HepG2 (cell line): ENCODE measurements around the gene ANKRD1. TPM values are rescaled to one million over a fixed set of nuclear protein-coding genes. Genes with fewer than 3 reads are reported as not detected.

ENCODE experiments used
- GATAD2A ChIP-seq: IDR thresholded peaks from 2 replicates; pipeline ENCODE4 v1.6.1; 2016
- HMG20B ChIP-seq: conservative IDR thresholded peaks from 2 replicates; pipeline ENCODE4 v1.6.1; 2016; ENCODE audit warnings: missing genetic modification reagents, missing compliant biosample characterization
- HOXA5 ChIP-seq: sonication (generic); formaldehyde crosslinking; IDR thresholded peaks from 2 replicates; pipeline ENCODE4 v1.4.0; 2020; ENCODE audit warnings: missing genetic modification reagents
- KAT7 ChIP-seq: IDR thresholded peaks from 2 replicates; pipeline ENCODE4 v1.6.1; 2018; ENCODE audit warnings: borderline replicate concordance, missing compliant biosample characterization
- MAFF ChIP-seq: IDR thresholded peaks from 2 replicates; pipeline ENCODE4 v1.6.1; 2011; ENCODE audit warnings: low read depth, low read length, improper control_type of control experiment
- MXI1 ChIP-seq: IDR thresholded peaks from 3 replicates; pipeline ENCODE4 v1.6.1; 2012; ENCODE audit warnings: low read depth, low read length, inconsistent platforms, borderline replicate concordance
- PHF21A ChIP-seq: sonication (generic); formaldehyde crosslinking; IDR thresholded peaks from 2 replicates; pipeline ENCODE4 v1.5.0; 2020; ENCODE audit warnings: mild to moderate bottlenecking, missing genetic modification reagents
- PHF8 ChIP-seq: sonication (generic); formaldehyde crosslinking; IDR thresholded peaks from 2 replicates; pipeline ENCODE4 v1.5.0; 2020; ENCODE audit warnings: missing genetic modification reagents
- RXRB ChIP-seq: IDR thresholded peaks from 2 replicates; pipeline ENCODE4 v1.6.1; 2016; ENCODE audit warnings: borderline replicate concordance, missing genetic modification reagents, missing compliant biosample characterization
- SMC3 ChIP-seq: IDR thresholded peaks from 2 replicates; pipeline ENCODE4 v1.6.1; 2011; ENCODE audit warnings: low read length, improper control_type of control experiment
- TARDBP ChIP-seq: sonication (generic); formaldehyde crosslinking; IDR thresholded peaks from 2 replicates; pipeline ENCODE4 v1.8.0; 2022; ENCODE audit warnings: mild to moderate bottlenecking, missing genetic modification reagents
- ZBTB7A ChIP-seq: sonication (generic); formaldehyde crosslinking; IDR thresholded peaks from 2 replicates; pipeline ENCODE4 v1.8.0; 2022; ENCODE audit warnings: mild to moderate bottlenecking, missing genetic modification reagents
- ZNF329 ChIP-seq: sonication (generic); formaldehyde crosslinking; IDR thresholded peaks from 2 replicates; pipeline ENCODE4 v1.9.0; 2021; ENCODE audit warnings: low read depth, mild to moderate bottlenecking, missing genetic modification reagents
- ZNF354B ChIP-seq: sonication (generic); formaldehyde crosslinking; IDR thresholded peaks from 2 replicates; pipeline ENCODE4 v1.8.0; 2022; ENCODE audit warnings: mild to moderate bottlenecking, missing genetic modification reagents
- ZNF550 ChIP-seq: sonication (generic); formaldehyde crosslinking; IDR thresholded peaks from 2 replicates; pipeline ENCODE4 v1.4.0; 2020; ENCODE audit warnings: mild to moderate bottlenecking, missing genetic modification reagents, borderline replicate concordance
- ZNF567 ChIP-seq: sonication (generic); formaldehyde crosslinking; IDR thresholded peaks from 2 replicates; pipeline ENCODE4 v1.8.1; 2023; ENCODE audit warnings: mild to moderate bottlenecking, missing genetic modification reagents, borderline replicate concordance
- ZNF652 ChIP-seq: IDR thresholded peaks from 2 replicates; pipeline ENCODE4 v1.6.1; 2016; ENCODE audit warnings: low read depth, borderline replicate concordance
- ZNF781 ChIP-seq: sonication (generic); formaldehyde crosslinking; IDR thresholded peaks from 2 replicates; pipeline ENCODE4 v1.5.1; 2020; ENCODE audit warnings: borderline replicate concordance, mild to moderate bottlenecking, missing genetic modification reagents; ENCODE audit errors: not compliant biosample characterization
- polyA plus RNA-seq, 8 experiments: library from polyadenylated mRNA; depleted of rRNA in 3 of 8; stranded (reverse) in 7 of 8; unstranded in 1 of 8; fragments of >200 nt; fragmentation: Illumina TruSeq in 4 of 8; extraction: Trizol in 4 of 8; gene quantifications; 2 replicates each; pipeline versions ENCODE4 v1.2.1 to v1.2.3, GENCODE V29; 2011 to 2016; ENCODE audit warnings: low read depth in 4 of 8, missing spikeins in 1 of 8, mixed read lengths in 1 of 8; ENCODE audit not compliant: insufficient read depth in 1 of 8
- total RNA-seq, 5 experiments: library from RNA; depleted of rRNA; stranded (reverse); fragments of >200 nt; fragmentation: Illumina TruSeq; extraction: Trizol; gene quantifications; 2 replicates each; pipeline ENCODE4 v1.2.3, GENCODE V29; 2016; ENCODE audit warnings: low read depth in 1 of 5
- TF ChIP-seq, protein P1 (sequence below), 2 experiments: sonication (generic) in 1 of 2; formaldehyde crosslinking in 1 of 2; IDR thresholded peaks; 2 replicates each; pipeline versions ENCODE4 v1.6.1 to v1.9.0; 2014 to 2022; ENCODE audit warnings: antibody characterized with exemption in 1 of 2, borderline replicate concordance in 1 of 2, inconsistent platforms in 1 of 2, low read depth in 1 of 2, missing genetic modification reagents in 1 of 2
- TF ChIP-seq, protein P2 (sequence below): IDR thresholded peaks from 2 replicates; pipeline ENCODE4 v1.6.1; 2018; ENCODE audit warnings: missing genetic modification reagents, mild to moderate bottlenecking, missing compliant biosample characterization
- TF ChIP-seq, protein P3 (sequence below): sonication (generic); formaldehyde crosslinking; conservative IDR thresholded peaks from 2 replicates; pipeline ENCODE4 v1.4.0; 2020; ENCODE audit warnings: missing genetic modification reagents

The ANKRD1 gene
- total and polyA plus RNA-seq, 2 of the 13 experiments (the other 11 are each of a cell fraction or from before 2014, with no cell fraction given), result 19.4 to 41.8 TPM

- TF ChIP-seq ZNF652 (CRISPR knock-in tag) (peak; percentile 42; the same call in 1 of the 2 replicates), MAFF (peak; percentile 86), GATAD2A (CRISPR knock-in tag) (peak; percentile 90), HOXA5 (CRISPR knock-in tag) (peak; percentile 99), MXI1 (peak; percentile 66; the same call in 1 of the 3 replicates), HMG20B (CRISPR knock-in tag) (0 out of 2 replicates have a peak, but pooled peaks have one; percentile 66), PHF21A (CRISPR knock-in tag) (peak; percentile 54; the same call in 1 of the 2 replicates), ZNF567 (CRISPR knock-in tag) (0 out of 2 replicates have a peak, but pooled peaks have one; percentile 39), ZNF781 (CRISPR knock-in tag) (no peak), KAT7 (CRISPR knock-in tag) (peak; percentile 53; the same call in 1 of the 2 replicates), ZBTB7A (CRISPR knock-in tag) (no peak), ZNF550 (CRISPR knock-in tag) (no peak), TARDBP (CRISPR knock-in tag) (peak; percentile 72), RXRB (CRISPR knock-in tag) (peak; percentile 70), PHF8 (CRISPR knock-in tag) (0 out of 2 replicates have a peak, but pooled peaks have one; percentile 27), SMC3 (peak; percentile 32; the same call in 1 of the 2 replicates), ZNF354B (no peak), ZNF329 (no peak)
- TF ChIP-seq, protein P1, sequence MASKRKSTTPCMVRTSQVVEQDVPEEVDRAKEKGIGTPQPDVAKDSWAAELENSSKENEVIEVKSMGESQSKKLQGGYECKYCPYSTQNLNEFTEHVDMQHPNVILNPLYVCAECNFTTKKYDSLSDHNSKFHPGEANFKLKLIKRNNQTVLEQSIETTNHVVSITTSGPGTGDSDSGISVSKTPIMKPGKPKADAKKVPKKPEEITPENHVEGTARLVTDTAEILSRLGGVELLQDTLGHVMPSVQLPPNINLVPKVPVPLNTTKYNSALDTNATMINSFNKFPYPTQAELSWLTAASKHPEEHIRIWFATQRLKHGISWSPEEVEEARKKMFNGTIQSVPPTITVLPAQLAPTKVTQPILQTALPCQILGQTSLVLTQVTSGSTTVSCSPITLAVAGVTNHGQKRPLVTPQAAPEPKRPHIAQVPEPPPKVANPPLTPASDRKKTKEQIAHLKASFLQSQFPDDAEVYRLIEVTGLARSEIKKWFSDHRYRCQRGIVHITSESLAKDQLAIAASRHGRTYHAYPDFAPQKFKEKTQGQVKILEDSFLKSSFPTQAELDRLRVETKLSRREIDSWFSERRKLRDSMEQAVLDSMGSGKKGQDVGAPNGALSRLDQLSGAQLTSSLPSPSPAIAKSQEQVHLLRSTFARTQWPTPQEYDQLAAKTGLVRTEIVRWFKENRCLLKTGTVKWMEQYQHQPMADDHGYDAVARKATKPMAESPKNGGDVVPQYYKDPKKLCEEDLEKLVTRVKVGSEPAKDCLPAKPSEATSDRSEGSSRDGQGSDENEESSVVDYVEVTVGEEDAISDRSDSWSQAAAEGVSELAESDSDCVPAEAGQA (IDR thresholded peaks at IDR 0.05; ENCODE audit: low read depth), result no peak
- TF ChIP-seq, protein P1 (CRISPR knock-in tag; IDR thresholded peaks at IDR 0.05; ENCODE audit: borderline replicate concordance), result no peak
- TF ChIP-seq, protein P2, sequence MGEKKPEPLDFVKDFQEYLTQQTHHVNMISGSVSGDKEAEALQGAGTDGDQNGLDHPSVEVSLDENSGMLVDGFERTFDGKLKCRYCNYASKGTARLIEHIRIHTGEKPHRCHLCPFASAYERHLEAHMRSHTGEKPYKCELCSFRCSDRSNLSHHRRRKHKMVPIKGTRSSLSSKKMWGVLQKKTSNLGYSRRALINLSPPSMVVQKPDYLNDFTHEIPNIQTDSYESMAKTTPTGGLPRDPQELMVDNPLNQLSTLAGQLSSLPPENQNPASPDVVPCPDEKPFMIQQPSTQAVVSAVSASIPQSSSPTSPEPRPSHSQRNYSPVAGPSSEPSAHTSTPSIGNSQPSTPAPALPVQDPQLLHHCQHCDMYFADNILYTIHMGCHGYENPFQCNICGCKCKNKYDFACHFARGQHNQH (CRISPR knock-in tag), result peak; percentile 74
- TF ChIP-seq, protein P3, sequence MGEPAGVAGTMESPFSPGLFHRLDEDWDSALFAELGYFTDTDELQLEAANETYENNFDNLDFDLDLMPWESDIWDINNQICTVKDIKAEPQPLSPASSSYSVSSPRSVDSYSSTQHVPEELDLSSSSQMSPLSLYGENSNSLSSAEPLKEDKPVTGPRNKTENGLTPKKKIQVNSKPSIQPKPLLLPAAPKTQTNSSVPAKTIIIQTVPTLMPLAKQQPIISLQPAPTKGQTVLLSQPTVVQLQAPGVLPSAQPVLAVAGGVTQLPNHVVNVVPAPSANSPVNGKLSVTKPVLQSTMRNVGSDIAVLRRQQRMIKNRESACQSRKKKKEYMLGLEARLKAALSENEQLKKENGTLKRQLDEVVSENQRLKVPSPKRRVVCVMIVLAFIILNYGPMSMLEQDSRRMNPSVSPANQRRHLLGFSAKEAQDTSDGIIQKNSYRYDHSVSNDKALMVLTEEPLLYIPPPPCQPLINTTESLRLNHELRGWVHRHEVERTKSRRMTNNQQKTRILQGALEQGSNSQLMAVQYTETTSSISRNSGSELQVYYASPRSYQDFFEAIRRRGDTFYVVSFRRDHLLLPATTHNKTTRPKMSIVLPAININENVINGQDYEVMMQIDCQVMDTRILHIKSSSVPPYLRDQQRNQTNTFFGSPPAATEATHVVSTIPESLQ (CRISPR knock-in tag), result no peak
Observed at GRCh38 chr10:90920986-90921666, at the start of gene ANKRD1 (continued).
